Osteocyte (in vitro differentiated cells): ENCODE data around the gene SSTR3. TPM values are rescaled to one million over a fixed set of nuclear protein-coding genes. Genes with fewer than 3 reads are reported as not detected.

Experiments
- DNase-seq: peaks from one replicate; pipeline ENCODE4 v3.0.0; 2021; ENCODE audit warnings: mixed read lengths; ENCODE audit not compliant: unreplicated experiment; ENCODE audit errors: extremely low spot score
- H3K27ac Mint-ChIP-seq: one replicate; pipeline ENCODE4 v1.8.0; 2021; ENCODE audit warnings: mild to moderate bottlenecking, mixed read lengths; ENCODE audit not compliant: unreplicated experiment
- H3K27me3 Mint-ChIP-seq: one replicate; pipeline ENCODE4 v1.8.0; 2021; ENCODE audit warnings: mixed read lengths; ENCODE audit not compliant: unreplicated experiment
- H3K36me3 Mint-ChIP-seq: one replicate; pipeline ENCODE4 v1.8.0; 2021; ENCODE audit warnings: mixed read lengths; ENCODE audit not compliant: unreplicated experiment
- H3K4me1 Mint-ChIP-seq: one replicate; pipeline ENCODE4 v1.8.0; 2021; ENCODE audit warnings: mixed read lengths; ENCODE audit not compliant: unreplicated experiment
- H3K4me3 Mint-ChIP-seq: one replicate; pipeline ENCODE4 v1.8.0; 2021; ENCODE audit warnings: mild to moderate bottlenecking, moderate library complexity, mixed read lengths; ENCODE audit not compliant: unreplicated experiment
- H3K9me3 Mint-ChIP-seq: one replicate; pipeline ENCODE4 v1.8.0; 2021; ENCODE audit warnings: mixed read lengths; ENCODE audit not compliant: unreplicated experiment
- CTCF ChIP-seq: fragments of 200-600 bp; sonication (generic); IDR thresholded peaks from 2 replicates; pipeline ENCODE4 v1.5.0; 2021; ENCODE audit warnings: antibody characterized with exemption, mild to moderate bottlenecking, moderate library complexity
- total RNA-seq: library from RNA; stranded (reverse); gene quantifications from 2 replicates; pipeline ENCODE4 v1.2.1, GENCODE V29; 2021

SSTR3 gene
- total RNA-seq, 1 donor from 2014 or later, result not detected

GRCh38 chr22:37245740-37246139 is 33.5 kb upstream of the SSTR3 start:
- no peaks in the 10 kb centered on the region for H3K9me3 Mint-ChIP-seq
- H3K27ac Mint-ChIP-seq, result no peak overlapping the region
- no peaks in the 10 kb centered on the region for H3K36me3 Mint-ChIP-seq
- no peak for DNase-seq
- H3K27me3 Mint-ChIP-seq, result peaks cover 11% of the 10 kb centered on the region
- TF ChIP-seq CTCF, result no peak
- no peak overlapping the region for H3K4me3 Mint-ChIP-seq
- peaks cover 6% of the 10 kb centered on the region for H3K4me1 Mint-ChIP-seq

GRCh38 chr22:37244922-37245722 is 32.8 kb upstream of the SSTR3 start:
- H3K27me3 Mint-ChIP-seq, result peaks cover 7% of the 10 kb centered on the region
- H3K27ac Mint-ChIP-seq, result no peak overlapping the region
- no peaks in the 10 kb centered on the region for H3K9me3 Mint-ChIP-seq
- TF ChIP-seq CTCF, result no peak
- H3K4me1 Mint-ChIP-seq, result peaks cover 6% of the 10 kb centered on the region
- DNase-seq, result no peak
- no peak overlapping the region for H3K4me3 Mint-ChIP-seq
- no peaks in the 10 kb centered on the region for H3K36me3 Mint-ChIP-seq

GRCh38 chr22:37244114-37244921 is 32.0 kb upstream of the SSTR3 start, which contains the start of gene RAC2:
TSS of gene RAC2 (minus strand) at chr22:37244269. CDS start at chr22:37244148, 121 bp downstream.
- Mint-ChIP-seq H3K27ac (no peak within 1 kb of the TSS), H3K4me1 (peaks cover 6% of the 10 kb centered on the region), H3K27me3 (peaks cover 2% of the 10 kb centered on the region), H3K36me3 (no peaks in the 10 kb centered on the region), H3K4me3 (no peak within 1 kb of the TSS), H3K9me3 (no peaks in the 10 kb centered on the region)
- TF ChIP-seq CTCF, result no peak
- no peak for DNase-seq

- Mint-ChIP-seq H3K27ac (no peak overlapping the region), H3K36me3 (no peaks in the 10 kb centered on the region), H3K9me3 (no peaks in the 10 kb centered on the region), H3K4me3 (no peak overlapping the region), H3K27me3 (peaks cover 2% of the 10 kb centered on the region), H3K4me1 (peaks cover 6% of the 10 kb centered on the region)
- no peak for DNase-seq
- no peak for TF ChIP-seq CTCF
Measured at GRCh38 chr22:37243402-37244113, 31.3 kb upstream of the SSTR3 start.
